Pancreas (tissue), 10 donors: ENCODE results near the gene WDR11. TPM values are rescaled to one million over a fixed set of nuclear protein-coding genes. Genes with fewer than 3 reads are reported as not detected.

Experiments used
- ATAC-seq, 4 donors: fragments of 200-7000 bp; cut with Tn5 transposase; one replicate each; pipeline versions ENCODE4 v1.8.0 to v1.9.1; 2020; ENCODE audit warnings: mild to moderate bottlenecking in 4 of 4, moderate library complexity in 4 of 4
- DNase-seq, 6 donors: peaks; one replicate each; pipeline ENCODE4 v3.0.0-alpha.2; 2020
- FAIRE-seq: peaks from 2 replicates; lab custom pipeline; 2012; peaks lifted over from hg19 to GRCh38; lab: Jason Lieb, UNC
- H3K27ac ChIP-seq, 4 donors: fragments of 200-600 bp; sonication (generic); 1 replicate in 3 of 4; 2 replicates in 1 of 4; pipeline versions ENCODE4 v1.5.0 to v1.8.0; 2020
- H3K27me3 ChIP-seq, 4 donors: fragments of 200-600 bp; one replicate each; pipeline ENCODE4 v1.8.0; 2021
- H3K36me3 ChIP-seq, 3 donors: fragments of 200-600 bp; sonication (generic) in 1 of 3; one replicate each; pipeline versions ENCODE4 v1.5.0 to v1.8.0; 2020 to 2021
- H3K4me1 ChIP-seq, 3 donors: fragments of 200-600 bp; one replicate each; pipeline ENCODE4 v1.8.0; 2021
- H3K4me3 ChIP-seq, 4 donors: fragments of 200-600 bp; sonication (generic) in 2 of 4; one replicate each; pipeline versions ENCODE4 v1.5.0 to v1.8.0; 2020 to 2021
- H3K9me3 ChIP-seq, 4 donors: fragments of 200-600 bp; one replicate each; pipeline ENCODE4 v1.8.0; 2021
- CTCF ChIP-seq, 4 donors: fragments of 200-600 bp; sonication (generic) in 3 of 4; IDR thresholded peaks; one replicate each; pipeline versions ENCODE4 v1.5.0 to v1.8.0; 2021; ENCODE audit warnings: antibody characterized with exemption in 4 of 4
- WGBS, 2 donors: extraction: QIAGEN DNeasy Blood & Tissue Kit; methylation state at CpG; one replicate each; pipeline ENCODE4 v1.1.7; 2013; 5-methylcytosine and 5-hydroxymethylcytosine counted together
- intact Hi-C, 3 donors: fragments of 100-400 bp; cut with DNase I; formaldehyde crosslinking; loops; one replicate each; pipeline versions ENCODE4 v1.11.1 to v1.14.2; 2022
- polyA plus RNA-seq, 2 donors: library from polyadenylated mRNA; stranded (reverse); fragments of 200-250 nt; gene quantifications; one replicate each; pipeline ENCODE4 v1.2.3, GENCODE V29; 2013
- total RNA-seq, 6 donors: library from RNA; stranded (reverse); fragmentation: NEBNext Ultra II Directional in 4 of 6; extraction: Animal tissue kit (Norgen Biotek cat#: 25700) in 4 of 6; gene quantifications; one replicate each; pipeline versions ENCODE4 v1.2.1 to v1.2.4, GENCODE V29; 2021 to 2023
- donor health status: healthy with polysubstance abuse.
- donor health status: DM: no; HTN: no; CAD: no; lungs with moderate emphysema.
- donor health status: DM: no; HTN: no; CAD: no.
- donor health status: control.
- donor health status: control.
- donor health status: Bipolar disorder and iron deficiency.
- donor health status: DM: yes; HTN: yes; CAD: no.
- donor health status: DM: no; HTN: no; CAD: no.
- donor health status: DM: no; HTN: no; CAD: no.
- donor health status: DM: yes; HTN: yes; CAD: no.

WDR11 gene
- total and polyA plus RNA-seq, 8 donors: 14.8 to 30.5 (median 18.3) TPM

- FAIRE-seq: no peak
- Histone ChIP-seq H3K4me1 (no peaks in the 10 kb centered on the region), H3K4me3 (no peak overlapping the region), H3K27ac (no peak overlapping the region), H3K27me3 (no peaks in the 10 kb centered on the region), H3K9me3 (no peaks in the 10 kb centered on the region), H3K36me3 (no peaks in the 10 kb centered on the region)
- WGBS, 2 donors: 68 to 75% methylated on average over 7 of the region's 7 CpGs
- TF ChIP-seq CTCF (IDR thresholded peaks at IDR 0.05): no peak
- no peak for DNase-seq
- no peak for ATAC-seq
- intact Hi-C loops: no loop called here
Observed at GRCh38 chr10:120805014-120805812, 45.9 kb upstream of the WDR11 start.

GRCh38 chr10:120806081-120806480 is 45.1 kb upstream of the WDR11 start:
- Histone ChIP-seq H3K36me3 (no peaks in the 10 kb centered on the region), H3K4me3 (no peak overlapping the region), H3K27ac (no peak overlapping the region), H3K27me3 (no peaks in the 10 kb centered on the region), H3K4me1 (no peaks in the 10 kb centered on the region), H3K9me3 (no peaks in the 10 kb centered on the region)
- TF ChIP-seq CTCF (IDR thresholded peaks at IDR 0.05): no peak
- WGBS, 2 donors: 78 to 90% methylated on average over 2 of the region's 2 CpGs
- DNase-seq: no peak
- no peak for FAIRE-seq
- intact Hi-C loops: no loop called here
- no peak for ATAC-seq

- intact Hi-C loops: no loop called here
- Histone ChIP-seq H3K4me3 (no peak overlapping the region), H3K36me3 (no peaks in the 10 kb centered on the region), H3K27me3 (no peaks in the 10 kb centered on the region), H3K9me3 (no peaks in the 10 kb centered on the region), H3K27ac (no peak overlapping the region), H3K4me1 (no peaks in the 10 kb centered on the region)
- 27% methylated on average over 2 of the region's 2 CpGs for WGBS, 2 donors
- ATAC-seq (no peak), FAIRE-seq (no peak), DNase-seq (no peak)
- no peak for TF ChIP-seq CTCF (IDR thresholded peaks at IDR 0.05)
Observed at GRCh38 chr10:120810298-120810697, 40.9 kb upstream of the WDR11 start.

- Histone ChIP-seq H3K9me3 (no peaks in the 10 kb centered on the region), H3K36me3 (no peaks in the 10 kb centered on the region), H3K27me3 (no peaks in the 10 kb centered on the region), H3K27ac (no peak overlapping the region), H3K4me1 (no peaks in the 10 kb centered on the region), H3K4me3 (no peak overlapping the region)
- TF ChIP-seq CTCF (IDR thresholded peaks at IDR 0.05): no peak
- no peak for FAIRE-seq
- WGBS, 2 donors: 50 to 56% methylated on average over 6 of the region's 6 CpGs
- no peak for DNase-seq
- no peak for ATAC-seq
- intact Hi-C loops: no loop called here
Observed at GRCh38 chr10:120813085-120813484, 38.1 kb upstream of the WDR11 start.

GRCh38 chr10:120818301-120818700 is 32.9 kb upstream of the WDR11 start:
- TF ChIP-seq CTCF (IDR thresholded peaks at IDR 0.05): no peak
- no peak for ATAC-seq
- H3K9me3 ChIP-seq: no peaks in the 10 kb centered on the region
- FAIRE-seq: no peak
- intact Hi-C loops: no loop called here
- H3K27ac ChIP-seq: no peak overlapping the region
- no peak overlapping the region for H3K4me3 ChIP-seq
- H3K27me3 ChIP-seq: no peaks in the 10 kb centered on the region
- 71 to 82% methylated on average over 4 of the region's 4 CpGs for WGBS, 2 donors
- no peak for DNase-seq
- H3K36me3 ChIP-seq: no peaks in the 10 kb centered on the region
- no peaks in the 10 kb centered on the region for H3K4me1 ChIP-seq
